ENCODE results near the gene UBQLN2. TPM values are rescaled to one million over a fixed set of nuclear protein-coding genes. Genes with fewer than 3 reads are reported as not detected.
"Not testable (repeated sequence)": the region's sequence is repeated elsewhere in the genome, so short reads cannot be mapped to it uniquely, and the experiment has no call there.

UBQLN2 gene
- total RNA-seq, 4 donors from 2014 or later = 27.2 to 36.0 (median 31.4) TPM

DNA sequence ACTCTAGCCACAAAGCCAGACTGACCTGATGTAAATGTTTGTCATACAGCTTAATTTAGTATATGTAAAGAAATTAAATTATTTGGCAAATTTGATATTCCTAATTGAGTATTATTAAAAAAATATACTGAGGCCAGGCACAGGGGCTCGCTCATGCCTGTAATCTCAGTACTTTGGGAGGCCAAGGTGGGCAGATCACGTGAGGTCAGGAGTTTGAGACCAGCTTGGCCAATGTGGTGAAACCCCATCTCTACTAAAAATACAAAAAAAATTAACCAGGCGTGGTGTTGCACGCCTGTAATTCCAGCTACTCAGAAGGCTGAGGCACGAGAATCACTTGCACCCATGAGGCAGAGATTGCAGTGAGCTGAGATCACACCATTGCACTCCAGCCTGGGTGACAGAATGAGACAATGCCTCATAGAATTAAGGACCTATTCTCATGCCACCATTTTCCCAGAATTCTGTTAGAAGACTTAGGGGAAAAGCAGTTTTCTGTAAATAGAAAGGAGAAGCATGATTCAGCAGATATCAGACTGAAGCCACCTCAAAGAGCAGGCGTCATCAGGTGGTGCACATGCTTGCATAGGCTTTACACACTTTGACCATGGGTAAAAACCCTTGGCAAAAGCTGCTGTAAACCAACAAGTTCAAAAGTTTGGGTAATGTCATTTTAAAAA, 6.1 kb downstream of the UBQLN2 start:
- Histone ChIP-seq H3K4me1 (peaks cover 23% of the 10 kb centered on the region), H3K27me3 (no peaks in the 10 kb centered on the region), H3K9me3 (no peaks in the 10 kb centered on the region), H3K4me3 (no peak overlapping the region), H3K36me3 (no peaks in the 10 kb centered on the region), H3K27ac (no peak overlapping the region)
- no peak for DNase-seq (ENCODE audit: low spot score in 2 of 2)
- 79% methylated on average over 6 of the region's 6 CpGs for WGBS
- TF ChIP-seq, protein P1, sequence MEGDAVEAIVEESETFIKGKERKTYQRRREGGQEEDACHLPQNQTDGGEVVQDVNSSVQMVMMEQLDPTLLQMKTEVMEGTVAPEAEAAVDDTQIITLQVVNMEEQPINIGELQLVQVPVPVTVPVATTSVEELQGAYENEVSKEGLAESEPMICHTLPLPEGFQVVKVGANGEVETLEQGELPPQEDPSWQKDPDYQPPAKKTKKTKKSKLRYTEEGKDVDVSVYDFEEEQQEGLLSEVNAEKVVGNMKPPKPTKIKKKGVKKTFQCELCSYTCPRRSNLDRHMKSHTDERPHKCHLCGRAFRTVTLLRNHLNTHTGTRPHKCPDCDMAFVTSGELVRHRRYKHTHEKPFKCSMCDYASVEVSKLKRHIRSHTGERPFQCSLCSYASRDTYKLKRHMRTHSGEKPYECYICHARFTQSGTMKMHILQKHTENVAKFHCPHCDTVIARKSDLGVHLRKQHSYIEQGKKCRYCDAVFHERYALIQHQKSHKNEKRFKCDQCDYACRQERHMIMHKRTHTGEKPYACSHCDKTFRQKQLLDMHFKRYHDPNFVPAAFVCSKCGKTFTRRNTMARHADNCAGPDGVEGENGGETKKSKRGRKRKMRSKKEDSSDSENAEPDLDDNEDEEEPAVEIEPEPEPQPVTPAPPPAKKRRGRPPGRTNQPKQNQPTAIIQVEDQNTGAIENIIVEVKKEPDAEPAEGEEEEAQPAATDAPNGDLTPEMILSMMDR (IDR thresholded peaks at IDR 0.05) = no peak
- no peak for TF ChIP-seq EP300 (IDR thresholded peaks at IDR 0.05)
- TF ChIP-seq POLR2A (IDR thresholded peaks at IDR 0.05) = no peak
- TF ChIP-seq POLR2AphosphoS5 (IDR thresholded peaks at IDR 0.05) = no peak

DNA sequence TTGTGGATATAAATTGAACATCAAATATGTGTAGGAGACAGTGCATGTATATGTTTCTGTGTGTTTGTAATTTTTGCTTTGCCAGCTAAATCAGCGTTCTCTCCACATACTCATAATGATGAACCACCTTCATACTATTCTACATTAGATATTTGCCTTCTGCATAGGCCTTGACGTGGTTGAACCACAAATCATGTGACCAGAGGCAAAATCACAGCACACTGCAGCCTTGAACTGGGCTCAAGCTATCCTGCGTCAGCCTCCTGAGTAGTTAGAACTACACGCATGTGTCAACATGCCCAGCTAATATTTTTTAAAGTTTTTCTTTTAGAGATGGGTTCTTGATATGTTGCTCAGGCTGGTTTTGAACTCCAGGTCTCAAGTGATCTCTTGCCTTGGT, 9.5 kb downstream of the UBQLN2 start:
- Histone ChIP-seq H3K4me1 (peaks cover 6% of the 10 kb centered on the region), H3K4me3 (no peak overlapping the region), H3K36me3 (no peaks in the 10 kb centered on the region), H3K27ac (no peak overlapping the region), H3K9me3 (no peaks in the 10 kb centered on the region), H3K27me3 (no peaks in the 10 kb centered on the region)
- TF ChIP-seq, protein P1 (IDR thresholded peaks at IDR 0.05) = no peak
- no peak for TF ChIP-seq EP300 (IDR thresholded peaks at IDR 0.05)
- no peak for TF ChIP-seq POLR2AphosphoS5 (IDR thresholded peaks at IDR 0.05)
- TF ChIP-seq POLR2A (IDR thresholded peaks at IDR 0.05) = no peak
- WGBS = 58% methylated on average over 4 of the region's 4 CpGs
- DNase-seq (ENCODE audit: low spot score in 2 of 2) = no peak

DNA sequence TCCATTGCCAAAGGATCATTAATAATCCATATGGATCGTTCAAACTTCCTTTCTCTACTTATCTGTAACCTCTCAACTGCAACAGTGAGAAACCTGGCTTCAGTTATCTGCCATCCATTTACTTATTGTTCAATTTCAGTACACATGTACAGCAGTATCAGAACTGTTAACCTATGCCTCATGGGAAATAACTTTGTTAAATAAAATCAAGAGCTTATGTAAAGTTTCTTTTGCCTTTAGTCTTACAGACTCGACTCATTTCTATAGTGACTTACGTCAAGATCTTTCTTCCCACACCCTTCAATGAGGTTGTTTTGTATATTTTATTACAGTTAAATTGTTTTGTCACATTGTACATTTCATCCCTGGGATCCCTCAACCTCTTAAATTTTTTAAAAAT, 11.4 kb downstream of the UBQLN2 start:
- DNase-seq (ENCODE audit: low spot score in 2 of 2) = no peak
- Histone ChIP-seq H3K27ac (no peak overlapping the region), H3K4me1 (no peaks in the 10 kb centered on the region), H3K4me3 (no peak overlapping the region), H3K27me3 (no peaks in the 10 kb centered on the region), H3K9me3 (no peaks in the 10 kb centered on the region), H3K36me3 (no peaks in the 10 kb centered on the region)
- TF ChIP-seq EP300 (IDR thresholded peaks at IDR 0.05) = no peak
- no peak for TF ChIP-seq POLR2A (IDR thresholded peaks at IDR 0.05)
- TF ChIP-seq, protein P1 (IDR thresholded peaks at IDR 0.05) = no peak
- no peak for TF ChIP-seq POLR2AphosphoS5 (IDR thresholded peaks at IDR 0.05)
- 83% methylated on average over 3 of the region's 3 CpGs for WGBS

DNA sequence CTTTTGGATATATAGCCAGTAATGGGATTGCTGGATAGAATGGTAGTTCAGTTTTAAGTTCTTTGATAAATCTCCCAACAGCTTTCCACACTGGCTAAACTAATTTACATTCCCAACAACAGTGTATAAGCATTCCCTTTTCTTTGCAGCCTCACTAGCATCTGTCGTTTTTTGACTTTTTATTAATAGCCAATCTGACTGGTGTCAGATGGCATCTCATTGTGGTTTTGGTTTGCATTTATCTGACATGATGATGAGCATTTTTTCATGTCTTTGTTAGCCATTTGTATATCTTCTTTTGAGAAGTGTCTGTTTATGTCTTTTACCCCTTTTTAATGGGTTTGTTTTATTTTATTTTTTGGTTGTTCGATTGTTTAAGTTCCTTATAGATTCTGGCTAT, 13.3 kb downstream of the UBQLN2 start:
- H3K9me3 ChIP-seq = no peaks in the 10 kb centered on the region
- no peak for DNase-seq (ENCODE audit: low spot score in 2 of 2)
- no peaks in the 10 kb centered on the region for H3K27me3 ChIP-seq
- no peaks in the 10 kb centered on the region for H3K36me3 ChIP-seq
- TF ChIP-seq, protein P1 (IDR thresholded peaks at IDR 0.05) = no peak
- TF ChIP-seq POLR2A (IDR thresholded peaks at IDR 0.05) (no peak), POLR2AphosphoS5 (IDR thresholded peaks at IDR 0.05) (no peak), EP300 (IDR thresholded peaks at IDR 0.05) (no peak)
- H3K27ac ChIP-seq = no peak overlapping the region
- 75% methylated on average over 2 of the region's 2 CpGs for WGBS
- no peak overlapping the region for H3K4me3 ChIP-seq
- no peaks in the 10 kb centered on the region for H3K4me1 ChIP-seq

DNA sequence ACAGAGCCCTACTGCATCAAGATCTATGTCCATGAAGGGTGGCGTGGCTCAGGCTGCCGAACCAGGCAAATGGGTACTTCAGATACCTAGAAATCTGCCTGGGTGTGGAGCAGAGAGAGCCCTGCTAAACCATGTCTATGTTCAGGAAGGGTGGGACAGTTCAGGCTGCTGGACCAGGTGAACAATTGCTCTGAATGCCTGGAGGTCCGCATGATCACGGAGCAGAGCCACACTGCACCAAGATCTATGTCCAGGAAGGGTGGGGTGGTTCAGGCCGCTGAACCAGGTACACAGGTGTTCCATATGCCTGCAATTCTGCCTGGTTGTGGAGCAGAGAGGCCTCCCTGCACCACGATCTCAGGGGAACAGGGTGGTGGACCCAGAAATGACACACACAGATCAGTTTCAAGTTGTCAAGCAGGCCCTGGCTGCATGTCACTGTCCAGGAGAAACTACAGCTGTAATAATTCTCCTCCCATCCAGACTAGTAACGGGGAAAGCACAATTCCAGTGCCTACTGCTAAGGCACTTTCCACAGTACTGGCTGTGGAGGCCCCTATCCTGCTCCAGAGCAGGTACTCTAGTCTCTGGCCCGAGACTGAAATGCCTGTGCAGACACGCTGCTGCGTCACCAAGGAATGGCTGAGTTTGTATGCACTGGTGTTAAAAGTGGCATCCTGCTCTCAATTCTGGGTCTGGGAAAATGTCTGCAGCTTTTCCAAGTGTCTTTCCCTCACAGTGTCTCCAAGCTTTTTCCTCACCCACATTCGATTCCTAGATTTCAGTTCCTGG, 25.2 kb downstream of the UBQLN2 start:
- Histone ChIP-seq H3K4me1 (no peaks in the 10 kb centered on the region), H3K4me3 (no peak overlapping the region), H3K27ac (no peak overlapping the region), H3K36me3 (no peaks in the 10 kb centered on the region), H3K27me3 (no peaks in the 10 kb centered on the region), H3K9me3 (no peaks in the 10 kb centered on the region)
- DNase-seq (ENCODE audit: low spot score in 2 of 2) = no peak
- 66% methylated on average over 9 of the region's 11 CpGs for WGBS
- TF ChIP-seq, protein P1 (IDR thresholded peaks at IDR 0.05) = no peak

DNA sequence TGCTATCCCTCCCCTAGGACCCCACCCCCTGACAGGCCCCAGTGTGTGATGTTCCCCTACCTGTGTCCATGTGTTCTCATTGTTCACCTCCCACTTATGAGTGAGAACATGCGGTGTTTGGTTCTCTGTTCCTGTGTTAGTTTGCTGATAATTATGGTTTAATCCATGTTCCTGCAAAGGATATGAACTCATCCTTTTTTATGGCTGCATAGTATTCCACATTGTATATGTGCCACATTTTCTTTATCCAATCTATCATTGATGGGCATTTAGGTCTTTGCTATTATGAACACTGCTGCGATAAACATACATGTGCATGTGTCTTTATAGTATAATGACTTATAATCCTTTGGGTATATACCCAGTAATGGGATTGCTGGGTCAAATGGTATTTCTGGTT, 28.4 kb downstream of the UBQLN2 start:
- H3K27me3 ChIP-seq; H3K4me1 ChIP-seq; H3K27ac ChIP-seq; DNase-seq (ENCODE audit: low spot score in 2 of 2); H3K36me3 ChIP-seq; H3K4me3 ChIP-seq; H3K9me3 ChIP-seq: not testable (repeated sequence)
- 87% methylated on average over 2 of the region's 2 CpGs for WGBS
